ENCODE measurements around the gene TMEM37. TPM values are rescaled to one million over a fixed set of nuclear protein-coding genes. Genes with fewer than 3 reads are reported as not detected.

Gene TMEM37
- total and polyA plus RNA-seq, 4 donors = 17.6 to 125 (median 37.4) TPM

DNA sequence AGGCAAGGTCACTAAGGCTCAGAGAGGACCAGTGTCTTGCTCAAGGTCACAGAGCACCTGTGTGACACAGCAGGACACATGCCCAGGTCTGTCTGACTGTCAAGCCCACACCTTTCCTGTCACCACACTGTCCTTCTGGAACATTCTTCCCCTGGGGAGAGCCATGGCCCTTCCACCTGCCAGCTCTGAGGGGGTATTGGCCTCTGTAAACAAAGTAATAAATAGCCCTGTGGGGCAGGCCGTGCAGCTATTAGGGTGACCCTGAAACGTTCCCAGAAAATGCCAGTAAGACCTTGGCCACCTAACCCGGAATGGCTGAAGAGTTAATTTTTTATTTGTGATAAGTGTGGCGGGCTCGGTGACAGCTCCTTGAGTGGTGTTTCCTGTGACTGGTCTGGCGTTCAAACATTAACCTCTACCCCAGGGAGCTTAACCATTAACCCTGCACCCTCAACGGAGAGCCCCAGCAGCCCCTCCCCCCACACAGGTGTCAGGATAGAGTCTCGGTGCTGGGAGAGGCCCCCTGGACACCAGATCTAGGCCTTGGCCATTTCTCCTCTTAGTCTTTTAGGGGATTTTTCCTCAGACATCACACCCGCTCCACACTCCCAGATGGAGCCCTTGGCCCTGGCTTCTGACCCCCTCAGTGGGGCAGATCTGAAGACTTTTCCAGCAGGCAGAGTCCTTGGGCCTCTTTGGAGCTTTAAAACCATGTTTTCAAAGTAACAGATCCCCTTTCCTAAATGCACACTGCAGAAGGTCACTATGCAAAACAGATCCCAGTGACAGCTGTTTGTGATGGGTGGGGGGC is 56.0 kb downstream of the TMEM37 start:
- H3K27me3 ChIP-seq (ENCODE audit: control insufficient read depth in 4 of 4, insufficient read depth in 4 of 4, low read length in 3 of 4) = no peaks in the 10 kb centered on the region
- TF ChIP-seq MAX (IDR thresholded peaks at IDR 0.05) (peak; percentile 100), RAD21 (IDR thresholded peaks at IDR 0.05) (peak; percentile 43 to 49), NR2F2 (IDR thresholded peaks at IDR 0.05) (peak; percentile 75), SP1 (IDR thresholded peaks at IDR 0.05) (peak; percentile 99), EGR1 (IDR thresholded peaks at IDR 0.05; ENCODE audit: low read depth in 2 of 2) (peak in 1 of 2 donors; percentile 64), RXRA (IDR thresholded peaks at IDR 0.05) (peak; percentile 96 to 98), HNF4A (conservative IDR thresholded peaks at IDR 0.05) (peak; percentile 86 to 88), TAF1 (conservative IDR thresholded peaks at IDR 0.05) (peak; percentile 84), REST (IDR thresholded peaks at IDR 0.05) (peak; percentile 74), HNF4G (IDR thresholded peaks at IDR 0.05) (peak; percentile 66), FOXA1 (IDR thresholded peaks at IDR 0.05) (peak; percentile 96), FOXA2 (IDR thresholded peaks at IDR 0.05) (peak; percentile 99), ZBTB33 (IDR thresholded peaks at IDR 0.05) (no peak), YY1 (IDR thresholded peaks at IDR 0.05) (peak; percentile 90), ATF3 (IDR thresholded peaks at IDR 0.05) (peak; percentile 74), GABPA (IDR thresholded peaks at IDR 0.05 in 1 of 2, conservative IDR thresholded peaks at IDR 0.05 in 1 of 2) (peak in 1 of 2 donors; percentile 44), JUND (IDR thresholded peaks at IDR 0.05) (peak; percentile 72 to 83)
- TF ChIP-seq, protein P1, sequence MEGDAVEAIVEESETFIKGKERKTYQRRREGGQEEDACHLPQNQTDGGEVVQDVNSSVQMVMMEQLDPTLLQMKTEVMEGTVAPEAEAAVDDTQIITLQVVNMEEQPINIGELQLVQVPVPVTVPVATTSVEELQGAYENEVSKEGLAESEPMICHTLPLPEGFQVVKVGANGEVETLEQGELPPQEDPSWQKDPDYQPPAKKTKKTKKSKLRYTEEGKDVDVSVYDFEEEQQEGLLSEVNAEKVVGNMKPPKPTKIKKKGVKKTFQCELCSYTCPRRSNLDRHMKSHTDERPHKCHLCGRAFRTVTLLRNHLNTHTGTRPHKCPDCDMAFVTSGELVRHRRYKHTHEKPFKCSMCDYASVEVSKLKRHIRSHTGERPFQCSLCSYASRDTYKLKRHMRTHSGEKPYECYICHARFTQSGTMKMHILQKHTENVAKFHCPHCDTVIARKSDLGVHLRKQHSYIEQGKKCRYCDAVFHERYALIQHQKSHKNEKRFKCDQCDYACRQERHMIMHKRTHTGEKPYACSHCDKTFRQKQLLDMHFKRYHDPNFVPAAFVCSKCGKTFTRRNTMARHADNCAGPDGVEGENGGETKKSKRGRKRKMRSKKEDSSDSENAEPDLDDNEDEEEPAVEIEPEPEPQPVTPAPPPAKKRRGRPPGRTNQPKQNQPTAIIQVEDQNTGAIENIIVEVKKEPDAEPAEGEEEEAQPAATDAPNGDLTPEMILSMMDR (IDR thresholded peaks at IDR 0.05; ENCODE audit: low read depth, low read length, missing input control) = no peak
- no peak overlapping the region for H3K4me3 ChIP-seq (ENCODE audit: low read depth in 1 of 3, low read length in 3 of 3)
- H3K27ac ChIP-seq (ENCODE audit: low read depth in 1 of 2, low read length in 2 of 2) = peak overlapping the region; percentile 86 to 89
- WGBS = 9% methylated on average over 9 of the region's 9 CpGs
- no peaks in the 10 kb centered on the region for H3K36me3 ChIP-seq (ENCODE audit: control insufficient read depth in 4 of 4, insufficient read depth in 3 of 4, low read depth in 1 of 4, low read length in 3 of 4)
- no peak overlapping the region for H3K9ac ChIP-seq (ENCODE audit: low read depth in 1 of 2, low read length in 2 of 2)
- peaks cover 19 to 75% (median 51%) of the 10 kb centered on the region in 4 donors for H3K4me1 ChIP-seq (ENCODE audit: control insufficient read depth in 4 of 4, insufficient read depth in 4 of 4, low read length in 3 of 4)
- peak; percentile 76 for DNase-seq (ENCODE audit: low spot score)
- H3K9me3 ChIP-seq (ENCODE audit: control insufficient read depth in 4 of 4, low read length in 3 of 4) = no peaks in the 10 kb centered on the region

Other genes starting within 250 kb of the TMEM37 start
- 100 to 1,000 TPM in 1 of 2 donors, 10 to 100 TPM in 1; 44.4 to 153 TPM for gene STEAP3, start 208.0 kb upstream of the TMEM37 start, total RNA-seq
- gene STEAP3, start 208.0 kb upstream of the TMEM37 start, polyA plus RNA-seq = 100 to 1,000 TPM in 1 of 2 donors, 10 to 100 TPM in 1; 73.5 to 158 TPM
- gene C2orf76, start 65.0 kb upstream of the TMEM37 start, total RNA-seq = 1 to 10 TPM; 2.7 to 5.2 TPM
- 1 to 10 TPM; 3.9 to 6.3 TPM for gene C2orf76, start 65.0 kb upstream of the TMEM37 start, polyA plus RNA-seq
- gene DBI, start 64.9 kb upstream of the TMEM37 start, total RNA-seq = 100 to 1,000 TPM; 134 to 187 TPM
- 100 to 1,000 TPM; 524 to 900 TPM for gene DBI, start 64.9 kb upstream of the TMEM37 start, polyA plus RNA-seq
- gene SCTR, start 92.6 kb downstream of the TMEM37 start, total RNA-seq = under 1 TPM; 0.17 to 0.28 TPM
- under 1 TPM; 0.31 to 0.47 TPM for gene SCTR, start 92.6 kb downstream of the TMEM37 start, polyA plus RNA-seq
- gene CFAP221, start 112.6 kb downstream of the TMEM37 start, total RNA-seq = 1 to 10 TPM in 1 of 2 donors, under 1 TPM in 1; 0.23 to 3.1 TPM
- gene CFAP221, start 112.6 kb downstream of the TMEM37 start, polyA plus RNA-seq = 1 to 10 TPM; 1.1 to 1.2 TPM
- 10 to 100 TPM; 13.0 to 22.6 TPM for gene TMEM177, start 247.3 kb downstream of the TMEM37 start, total RNA-seq
- 10 to 100 TPM; 22.7 to 26.0 TPM for gene TMEM177, start 247.3 kb downstream of the TMEM37 start, polyA plus RNA-seq

Data from liver (tissue), 9 donors.